ENCODE results near the gene TIFAB.

GRCh38 chr5:135454946-135455345, 2.8 kb upstream of the TIFAB start:
- no peak for TF ChIP-seq CTCF (IDR thresholded peaks at IDR 0.05; ENCODE audit: borderline replicate concordance, extremely low read depth, low read length, poor library complexity, severe bottlenecking)
- no peak for TF ChIP-seq EZH2 (IDR thresholded peaks at IDR 0.05; ENCODE audit: borderline replicate concordance, low read depth, low read length, severe bottlenecking)

Measured in DND-41 (cell line).